Large intestine (tissue), 3 donors: ENCODE measurements around the gene RAB39B. TPM values are rescaled to one million over a fixed set of nuclear protein-coding genes. Genes with fewer than 3 reads are reported as not detected.

Experiments used
- DNase-seq, 2 donors: peaks; one replicate each; pipeline versions ENCODE4 v3.0.0 to v3.0.0-alpha.2; 2013
- H3K27ac ChIP-seq: one replicate; pipeline ENCODE4 v1.5.1; 2013; ENCODE audit warnings: low read length
- H3K27me3 ChIP-seq: 2 replicates; pipeline ENCODE4 v1.6.1; 2013; ENCODE audit warnings: low read length; ENCODE audit not compliant: control insufficient read depth, insufficient read depth
- H3K36me3 ChIP-seq: 2 replicates; pipeline ENCODE4 v1.6.1; 2013; ENCODE audit warnings: low read length; ENCODE audit not compliant: control insufficient read depth, insufficient read depth
- H3K4me1 ChIP-seq: one replicate; pipeline ENCODE4 v1.6.1; 2013; ENCODE audit warnings: low read length; ENCODE audit not compliant: control insufficient read depth, insufficient read depth
- H3K4me3 ChIP-seq: one replicate; pipeline ENCODE4 v1.5.1; 2013; ENCODE audit warnings: low read length
- H3K9me3 ChIP-seq: one replicate; pipeline ENCODE4 v1.6.1; 2013; ENCODE audit warnings: mild to moderate bottlenecking, low read depth, low read length, moderate library complexity; ENCODE audit not compliant: control insufficient read depth
- WGBS: methylation state at CpG from one replicate; pipeline ENCODE4 v1.1.5; 2013; ENCODE audit warnings: low lambda C conversion rate; ENCODE audit not compliant: insufficient coverage; 5-methylcytosine and 5-hydroxymethylcytosine counted together
- polyA plus RNA-seq: library from polyadenylated mRNA; unstranded; fragments of 120-200 nt; gene quantifications from one replicate; pipeline ENCODE4 v1.2.1, GENCODE V29; 2013

RAB39B gene
- polyA plus RNA-seq, 1 donor = 1.6 TPM

- WGBS = no CpG with 5 or more reads among the region's 53 CpGs
- no peaks in the 10 kb centered on the region for H3K9me3 ChIP-seq
- peak; percentile 92 to 94 for DNase-seq
- no peaks in the 10 kb centered on the region for H3K27me3 ChIP-seq
- peaks cover 5% of the 10 kb centered on the region for H3K4me1 ChIP-seq
- H3K4me3 ChIP-seq = peak within 1 kb of the TSS; percentile 79
- peak within 1 kb of the TSS; percentile 74 for H3K27ac ChIP-seq
- H3K36me3 ChIP-seq = peaks cover 1% of the 10 kb centered on the region
Measured at GRCh38 chrX:155216179-155216939, 47.9 kb downstream of the RAB39B start, which contains the start of gene VBP1. VBP1 (plus strand) TSS chrX:155216460; CDS start chrX:155216483, 23 bp downstream.

- WGBS = no CpG with 5 or more reads among the region's 15 CpGs
- no peaks in the 10 kb centered on the region for H3K36me3 ChIP-seq
- H3K27ac ChIP-seq = peak overlapping the region; percentile 66
- H3K9me3 ChIP-seq = no peaks in the 10 kb centered on the region
- no peak for DNase-seq
- H3K4me3 ChIP-seq = peak overlapping the region; percentile 79
- no peaks in the 10 kb centered on the region for H3K27me3 ChIP-seq
- peaks cover 5% of the 10 kb centered on the region for H3K4me1 ChIP-seq
Measured at GRCh38 chrX:155215443-155216178, 48.7 kb downstream of the RAB39B start.

GRCh38 chrX:155213731-155214130 lies 50.6 kb downstream of the RAB39B start:
- H3K9me3 ChIP-seq = no peaks in the 10 kb centered on the region
- no peak for DNase-seq
- H3K27me3 ChIP-seq = no peaks in the 10 kb centered on the region
- no CpG with 5 or more reads among the region's 4 CpGs for WGBS
- H3K27ac ChIP-seq = no peak overlapping the region
- H3K4me3 ChIP-seq = no peak overlapping the region
- peaks cover 5% of the 10 kb centered on the region for H3K4me1 ChIP-seq
- no peaks in the 10 kb centered on the region for H3K36me3 ChIP-seq

GRCh38 chrX:155211208-155211607 lies 53.1 kb downstream of the RAB39B start:
- Histone ChIP-seq H3K27me3 (no peaks in the 10 kb centered on the region), H3K9me3 (no peaks in the 10 kb centered on the region), H3K27ac (no peak overlapping the region), H3K4me1 (no peaks in the 10 kb centered on the region), H3K36me3 (no peaks in the 10 kb centered on the region), H3K4me3 (no peak overlapping the region)
- no CpG with 5 or more reads among the region's 3 CpGs for WGBS
- no peak for DNase-seq

Other genes with a start within 250 kb of the RAB39B start
- gene F8, start 241.8 kb downstream of the RAB39B start, polyA plus RNA-seq = 2.9 TPM
- gene FUNDC2, start 237.6 kb downstream of the RAB39B start, polyA plus RNA-seq = 94.9 TPM
- 9.1 TPM for gene CMC4, start 193.4 kb downstream of the RAB39B start, polyA plus RNA-seq
- 15.2 TPM for gene MTCP1, start 193.4 kb downstream of the RAB39B start, polyA plus RNA-seq
- gene BRCC3, start 193.0 kb downstream of the RAB39B start, polyA plus RNA-seq = 26.0 TPM
- 43.9 TPM for gene VBP1, start 48.0 kb downstream of the RAB39B start, polyA plus RNA-seq
- 6.0 TPM for gene CLIC2, start 70.1 kb upstream of the RAB39B start, polyA plus RNA-seq
- gene F8A2, start 117.6 kb upstream of the RAB39B start, polyA plus RNA-seq = not detected
- gene F8A3, start 194.1 kb upstream of the RAB39B start, polyA plus RNA-seq = 4.4 TPM